DND-41 (cell line): ENCODE measurements around the gene CERS6.

Experiments used
- ATAC-seq: fragments of 200-7000 bp; cut with Tn5 transposase; 3 replicates; pipeline ENCODE4 v1.9.1; 2021; ENCODE audit warnings: low read depth; ENCODE audit not compliant: insufficient read depth
- DNase-seq: peaks from one replicate; pipeline ENCODE4 v3.0.0-alpha.2; 2020
- H2AFZ ChIP-seq: 2 replicates; pipeline ENCODE4 v1.6.0; 2012; ENCODE audit warnings: low read depth, low read length
- H3K27ac ChIP-seq: 2 replicates; pipeline ENCODE4 v1.5.1; 2012; ENCODE audit warnings: low read length, inconsistent platforms
- H3K27me3 ChIP-seq: fragments of 200-600 bp; sonication (generic); 2 replicates; pipeline ENCODE4 v1.6.0; 2012; ENCODE audit warnings: low read length, mild to moderate bottlenecking, inconsistent platforms; ENCODE audit not compliant: insufficient read depth, poor library complexity
- H3K36me3 ChIP-seq: 2 replicates; pipeline ENCODE4 v1.5.1; 2012; ENCODE audit warnings: low read length, inconsistent platforms; ENCODE audit not compliant: insufficient read depth
- H3K4me1 ChIP-seq: 2 replicates; pipeline ENCODE4 v1.5.1; 2012; ENCODE audit warnings: mild to moderate bottlenecking, low read length; ENCODE audit not compliant: insufficient read depth
- H3K4me2 ChIP-seq: 2 replicates; pipeline ENCODE4 v1.6.0; 2012; ENCODE audit warnings: mild to moderate bottlenecking, moderate library complexity, low read length, inconsistent platforms; ENCODE audit not compliant: insufficient read depth
- H3K4me3 ChIP-seq, 2 experiments: fragments of 200-600 bp in 1 of 2; shearing (Covaris generic) in 1 of 2; 2 replicates each; pipeline ENCODE4 v1.5.1; 2012 to 2016; ENCODE audit warnings: inconsistent platforms in 2 of 2, low read length in 2 of 2, mild to moderate bottlenecking in 2 of 2, low read depth in 1 of 2, moderate library complexity in 1 of 2
- H3K79me2 ChIP-seq: 2 replicates; pipeline ENCODE4 v1.6.0; 2012; ENCODE audit warnings: low read length, inconsistent platforms; ENCODE audit not compliant: insufficient read depth
- H3K9ac ChIP-seq: 2 replicates; pipeline ENCODE4 v1.6.0; 2012; ENCODE audit warnings: low read depth, mild to moderate bottlenecking, inconsistent platforms, low read length, moderate library complexity
- H3K9me3 ChIP-seq: 2 replicates; pipeline ENCODE4 v1.5.1; 2012; ENCODE audit warnings: low read length, moderate library complexity, mild to moderate bottlenecking, inconsistent platforms; ENCODE audit not compliant: insufficient read depth, severe bottlenecking
- H4K20me1 ChIP-seq: 2 replicates; pipeline ENCODE4 v1.6.0; 2012; ENCODE audit warnings: low read length; ENCODE audit not compliant: insufficient read depth
- EZH2 ChIP-seq: IDR thresholded peaks from 3 replicates; pipeline ENCODE4 v1.6.1; 2012; ENCODE audit warnings: borderline replicate concordance, low read depth, mild to moderate bottlenecking, moderate library complexity, low read length, inconsistent platforms; ENCODE audit not compliant: severe bottlenecking
- TF ChIP-seq, protein P1 (sequence below): IDR thresholded peaks from 2 replicates; pipeline ENCODE4 v1.5.1; 2012; ENCODE audit warnings: borderline replicate concordance, low read length, moderate library complexity, mild to moderate bottlenecking; ENCODE audit not compliant: poor library complexity, severe bottlenecking; ENCODE audit errors: extremely low read depth

CERS6 gene

GRCh38 chr2:168577885-168578284 is 121.8 kb downstream of the CERS6 start:
- no peak for ATAC-seq
- Histone ChIP-seq H2AFZ (no peak overlapping the region), H3K4me1 (peaks cover 22% of the 10 kb centered on the region), H4K20me1 (peaks cover 9% of the 10 kb centered on the region), H3K4me2 (no peak overlapping the region), H3K36me3 (peaks cover 3% of the 10 kb centered on the region; the same call in 1 of the 2 replicates), H3K27ac (no peak overlapping the region), H3K27me3 (no peaks in the 10 kb centered on the region), H3K79me2 (0 out of 2 replicates have a peak, but pooled peaks cover 3% of the 10 kb centered on the region), H3K4me3 (no peak overlapping the region), H3K9ac (no peak overlapping the region), H3K9me3 (no peaks in the 10 kb centered on the region)
- DNase-seq: no peak
- TF ChIP-seq, protein P1, sequence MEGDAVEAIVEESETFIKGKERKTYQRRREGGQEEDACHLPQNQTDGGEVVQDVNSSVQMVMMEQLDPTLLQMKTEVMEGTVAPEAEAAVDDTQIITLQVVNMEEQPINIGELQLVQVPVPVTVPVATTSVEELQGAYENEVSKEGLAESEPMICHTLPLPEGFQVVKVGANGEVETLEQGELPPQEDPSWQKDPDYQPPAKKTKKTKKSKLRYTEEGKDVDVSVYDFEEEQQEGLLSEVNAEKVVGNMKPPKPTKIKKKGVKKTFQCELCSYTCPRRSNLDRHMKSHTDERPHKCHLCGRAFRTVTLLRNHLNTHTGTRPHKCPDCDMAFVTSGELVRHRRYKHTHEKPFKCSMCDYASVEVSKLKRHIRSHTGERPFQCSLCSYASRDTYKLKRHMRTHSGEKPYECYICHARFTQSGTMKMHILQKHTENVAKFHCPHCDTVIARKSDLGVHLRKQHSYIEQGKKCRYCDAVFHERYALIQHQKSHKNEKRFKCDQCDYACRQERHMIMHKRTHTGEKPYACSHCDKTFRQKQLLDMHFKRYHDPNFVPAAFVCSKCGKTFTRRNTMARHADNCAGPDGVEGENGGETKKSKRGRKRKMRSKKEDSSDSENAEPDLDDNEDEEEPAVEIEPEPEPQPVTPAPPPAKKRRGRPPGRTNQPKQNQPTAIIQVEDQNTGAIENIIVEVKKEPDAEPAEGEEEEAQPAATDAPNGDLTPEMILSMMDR: no peak
- no peak for TF ChIP-seq EZH2

DNA sequence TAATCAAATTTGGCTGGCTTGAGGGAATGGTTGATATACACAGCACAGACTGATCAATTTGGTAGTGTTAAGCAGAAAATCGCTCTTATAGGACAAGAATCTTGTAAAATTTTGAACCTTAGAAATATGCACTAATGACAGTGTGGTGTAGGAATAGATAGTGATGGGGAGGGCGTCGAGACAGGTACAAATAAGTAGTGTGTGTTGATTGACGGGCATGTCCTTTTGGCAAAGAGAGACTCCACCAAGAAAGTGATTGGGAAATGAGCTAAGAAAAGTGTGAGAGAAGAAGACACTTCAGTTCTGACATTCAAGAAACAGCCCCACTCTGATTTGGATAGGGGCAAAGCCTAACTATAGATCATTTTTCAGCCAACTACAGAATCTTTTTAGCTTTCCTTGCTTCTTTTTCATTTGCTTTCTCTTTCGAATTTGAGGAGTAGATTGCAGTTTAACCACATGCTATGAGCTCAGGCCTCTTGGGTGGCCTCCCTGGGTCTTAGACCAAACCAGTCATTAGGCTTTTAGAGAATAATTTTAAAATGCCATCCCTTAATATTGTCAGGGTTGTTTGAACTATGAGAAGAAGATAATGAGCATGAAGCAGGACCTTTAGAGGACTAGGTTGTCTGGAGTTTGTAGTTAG is 127.1 kb downstream of the CERS6 start:
- H3K27me3 ChIP-seq: no peaks in the 10 kb centered on the region
- no peak overlapping the region for H3K9ac ChIP-seq
- 0 out of 2 replicates have a peak, but pooled peaks cover 3% of the 10 kb centered on the region for H3K79me2 ChIP-seq
- peak; percentile 64 for ATAC-seq
- H3K36me3 ChIP-seq: peaks cover 3% of the 10 kb centered on the region; the same call in 1 of the 2 replicates
- DNase-seq: no peak
- TF ChIP-seq, protein P1: no peak
- no peak for TF ChIP-seq EZH2
- H3K4me2 ChIP-seq: no peak overlapping the region
- no peak overlapping the region for H3K4me3 ChIP-seq
- H3K9me3 ChIP-seq: no peaks in the 10 kb centered on the region
- H3K27ac ChIP-seq: no peak overlapping the region
- H4K20me1 ChIP-seq: peaks cover 6% of the 10 kb centered on the region; the same call in 1 of the 2 replicates
- no peak overlapping the region for H2AFZ ChIP-seq
- H3K4me1 ChIP-seq: peaks cover 33% of the 10 kb centered on the region

GRCh38 chr2:168583710-168584521 is 127.8 kb downstream of the CERS6 start:
- Histone ChIP-seq H3K9me3 (no peaks in the 10 kb centered on the region), H2AFZ (no peak overlapping the region), H3K4me2 (no peak overlapping the region), H3K79me2 (0 out of 2 replicates have a peak, but pooled peaks cover 3% of the 10 kb centered on the region), H3K9ac (no peak overlapping the region), H3K4me1 (peaks cover 33% of the 10 kb centered on the region), H3K36me3 (peaks cover 3% of the 10 kb centered on the region; the same call in 1 of the 2 replicates), H3K4me3 (no peak overlapping the region), H3K27me3 (no peaks in the 10 kb centered on the region), H4K20me1 (peaks cover 6% of the 10 kb centered on the region; the same call in 1 of the 2 replicates), H3K27ac (no peak overlapping the region)
- TF ChIP-seq EZH2: no peak
- DNase-seq: no peak
- no peak for ATAC-seq

DNA sequence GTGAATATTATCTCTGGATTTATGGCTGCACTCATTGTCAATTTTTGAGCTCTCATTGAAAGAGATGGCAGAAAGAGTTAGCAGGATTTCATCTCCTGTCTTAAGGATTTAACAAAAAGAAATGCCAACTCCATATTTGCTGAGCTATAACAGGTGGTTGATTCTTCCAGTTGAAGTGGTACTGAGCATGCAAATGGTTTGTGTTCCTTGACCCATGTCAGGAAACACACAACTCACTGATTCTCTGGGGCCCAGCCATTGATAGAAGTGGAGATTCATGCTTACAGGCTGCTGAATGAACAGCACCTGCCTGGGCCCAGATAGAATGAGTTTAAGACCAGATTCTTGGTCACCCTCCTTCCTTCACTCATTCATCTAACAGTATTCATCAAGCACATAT is 128.8 kb downstream of the CERS6 start:
- H3K9me3 ChIP-seq: no peaks in the 10 kb centered on the region
- no peak overlapping the region for H2AFZ ChIP-seq
- 0 out of 2 replicates have a peak, but pooled peaks cover 3% of the 10 kb centered on the region for H3K79me2 ChIP-seq
- H3K4me3 ChIP-seq: no peak overlapping the region
- no peak for ATAC-seq
- no peak overlapping the region for H3K9ac ChIP-seq
- peaks cover 33% of the 10 kb centered on the region for H3K4me1 ChIP-seq
- H3K27ac ChIP-seq: no peak overlapping the region
- H3K36me3 ChIP-seq: peaks cover 3% of the 10 kb centered on the region; the same call in 1 of the 2 replicates
- no peak for TF ChIP-seq EZH2
- TF ChIP-seq, protein P1: no peak
- H3K4me2 ChIP-seq: no peak overlapping the region
- no peaks in the 10 kb centered on the region for H3K27me3 ChIP-seq
- H4K20me1 ChIP-seq: peaks cover 6% of the 10 kb centered on the region; the same call in 1 of the 2 replicates
- DNase-seq: no peak
